Anterior cingulate cortex (tissue), 58 donors: ENCODE data around the gene DIP2C.
A peak's percentile ranks its signal among the peaks of the same experiment; 100 is the strongest.
"Not testable (repeated sequence)": the region's sequence is repeated elsewhere in the genome, so short reads cannot be mapped to it uniquely, and the experiment has no call there.

Source experiments
- DNase-seq, 58 donors: peaks; one replicate each; lab custom pipeline; 2025; lab: John Stamatoyannopoulos, UW

Gene DIP2C

GRCh38 chr10:307659-308058 lies 381.8 kb downstream of the DIP2C start:
- no peak for DNase-seq

GRCh38 chr10:306675-307185 lies 382.7 kb downstream of the DIP2C start:
- DNase-seq: no peak

GRCh38 chr10:306007-306674 lies 383.3 kb downstream of the DIP2C start:
- no peak for DNase-seq

GRCh38 chr10:305034-305433 lies 384.4 kb downstream of the DIP2C start:
- DNase-seq: no peak

GRCh38 chr10:301536-301935 lies 387.9 kb downstream of the DIP2C start:
- no peak for DNase-seq

GRCh38 chr10:300580-300979 lies 388.9 kb downstream of the DIP2C start:
- DNase-seq: not testable (repeated sequence)

GRCh38 chr10:299969-300368 lies 389.5 kb downstream of the DIP2C start:
- no peak for DNase-seq

GRCh38 chr10:299512-299911 lies 390.0 kb downstream of the DIP2C start:
- DNase-seq: no peak

- DNase-seq: no peak
Observed at GRCh38 chr10:298033-298432, 391.4 kb downstream of the DIP2C start.

GRCh38 chr10:297567-297966 lies 391.9 kb downstream of the DIP2C start:
- DNase-seq: no peak

- no peak for DNase-seq
Observed at GRCh38 chr10:293636-294035, 395.8 kb downstream of the DIP2C start.

GRCh38 chr10:290026-290725 lies 399.3 kb downstream of the DIP2C start:
- no peak for DNase-seq

- DNase-seq: no peak
Observed at GRCh38 chr10:289581-289980, 399.9 kb downstream of the DIP2C start.

GRCh38 chr10:288316-289200 lies 400.9 kb downstream of the DIP2C start:
- DNase-seq: no peak

- no peak for DNase-seq
Observed at GRCh38 chr10:287814-288213, 401.7 kb downstream of the DIP2C start.

GRCh38 chr10:287026-287709 lies 402.3 kb downstream of the DIP2C start:
- DNase-seq: no peak

GRCh38 chr10:285216-285615 lies 404.3 kb downstream of the DIP2C start:
- DNase-seq: peak in 1 of 58 donors; percentile 9

- DNase-seq: no peak
Observed at GRCh38 chr10:283916-284356, 405.5 kb downstream of the DIP2C start.

GRCh38 chr10:283140-283479 lies 406.4 kb downstream of the DIP2C start:
- no peak for DNase-seq
